Testis (tissue), 3 donors: ENCODE data around the gene NEURL1B. TPM values are rescaled to one million over a fixed set of nuclear protein-coding genes. Genes with fewer than 3 reads are reported as not detected.

Experiments
- DNase-seq: peaks from one replicate; pipeline ENCODE4 v3.0.0-alpha.2; 2019
- H3K27ac ChIP-seq, 2 donors: fragments of 200-600 bp; sonication (generic); one replicate each; pipeline ENCODE4 v1.5.1; 2019
- H3K27me3 ChIP-seq: fragments of 200-600 bp; sonication (generic); one replicate; pipeline ENCODE4 v1.5.1; 2019
- H3K36me3 ChIP-seq: fragments of 200-600 bp; sonication (generic); one replicate; pipeline ENCODE4 v1.5.1; 2017; ENCODE audit warnings: low read depth; ENCODE audit errors: missing control alignments
- H3K4me1 ChIP-seq: fragments of 200-600 bp; sonication (generic); one replicate; pipeline ENCODE4 v1.5.1; 2019
- H3K4me3 ChIP-seq, 2 donors: fragments of 200-600 bp; sonication (generic); one replicate each; pipeline ENCODE4 v1.5.1; 2017 to 2019
- H3K9me3 ChIP-seq: fragments of 200-600 bp; sonication (generic); one replicate; pipeline ENCODE4 v1.5.1; 2017
- CTCF ChIP-seq, 3 experiments: fragments of 450-650 bp in 2 of 3; fragments of 200-600 bp in 1 of 3; sonication (generic) in 1 of 3; IDR thresholded peaks; one replicate each; pipeline ENCODE4 v1.5.1; 2016 to 2019; ENCODE audit warnings: antibody characterized with exemption in 3 of 3, mild to moderate bottlenecking in 2 of 3, moderate library complexity in 1 of 3
- POLR2A ChIP-seq: fragments of 450-650 bp; IDR thresholded peaks from one replicate; pipeline ENCODE4 v1.6.1; 2017; ENCODE audit warnings: antibody characterized with exemption, mild to moderate bottlenecking, moderate library complexity
- WGBS, 2 donors: methylation state at CpG; one replicate each; pipeline ENCODE4 v1.1.5; 2018; 5-methylcytosine and 5-hydroxymethylcytosine counted together
- intact Hi-C: fragments of 100-400 bp; cut with DNase I; formaldehyde crosslinking; loops from one replicate; pipeline ENCODE4 v1.15.1; 2023; ENCODE audit warnings: low total_unique reads
- polyA plus RNA-seq: library from polyadenylated mRNA; stranded (reverse); fragments of 350-450 nt; fragmentation: Illumina TruSeq; extraction: RNeasy Lipid Tissue Mini Kit (QIAGEN cat#74804); gene quantifications from one replicate; pipeline ENCODE4 v1.2.3, GENCODE V29; 2014; ENCODE audit warnings: low read depth, low replicate concordance; ENCODE audit not compliant: insufficient read depth
- total RNA-seq, 2 donors: library from RNA; depleted of rRNA; stranded (reverse); fragments of >200 nt; gene quantifications; one replicate each; pipeline ENCODE4 v1.2.3, GENCODE V29; 2016

The NEURL1B gene
- total and polyA plus RNA-seq, 3 donors from 2014 or later: 15.8 to 18.1 (median 17.1) TPM

GRCh38 chr5:172596638-172597231 is 44.3 kb upstream of the NEURL1B start:
- whole genome bisulfite sequencing, 2 donors: 87 to 88% methylated on average over 7 of the region's 7 CpGs
- no peak for DNase-seq
- H3K27ac ChIP-seq: no peak overlapping the region

GRCh38 chr5:172597755-172598155 is 43.3 kb upstream of the NEURL1B start:
- no peaks in the 10 kb centered on the region for H3K9me3 ChIP-seq
- no peak overlapping the region for H3K4me3 ChIP-seq
- no peaks in the 10 kb centered on the region for H3K36me3 ChIP-seq
- DNase-seq: no peak
- 70 to 77% methylated on average over 8 to 14 of the region's 14 CpGs for WGBS, 2 donors
- H3K27ac ChIP-seq: no peak overlapping the region
- intact Hi-C loops: no loop called here
- TF ChIP-seq POLR2A (no peak), CTCF (IDR thresholded peaks at IDR 0.05) (no peak)
- peaks cover 6% of the 10 kb centered on the region for H3K4me1 ChIP-seq
- H3K27me3 ChIP-seq: no peaks in the 10 kb centered on the region

More at GRCh38 chr5:172596638-172597231, 44.3 kb upstream of the NEURL1B start:
- H3K9me3 ChIP-seq: no peaks in the 10 kb centered on the region
- H3K36me3 ChIP-seq: no peaks in the 10 kb centered on the region
- H3K27me3 ChIP-seq: no peaks in the 10 kb centered on the region
- no peak overlapping the region for H3K4me3 ChIP-seq
- intact Hi-C loops: no loop called here
- no peak for TF ChIP-seq CTCF (IDR thresholded peaks at IDR 0.05)
- TF ChIP-seq POLR2A: no peak
- peaks cover 6% of the 10 kb centered on the region for H3K4me1 ChIP-seq

GRCh38 chr5:172598251-172599203 is 42.5 kb upstream of the NEURL1B start:
- H3K4me3 ChIP-seq: no peak overlapping the region
- no peaks in the 10 kb centered on the region for H3K9me3 ChIP-seq
- intact Hi-C loops: no loop called here
- no peak for TF ChIP-seq POLR2A
- TF ChIP-seq CTCF (IDR thresholded peaks at IDR 0.05): no peak
- H3K4me1 ChIP-seq: peaks cover 11% of the 10 kb centered on the region
- H3K36me3 ChIP-seq: no peaks in the 10 kb centered on the region
- WGBS, 2 donors: 58 to 80% methylated on average over 15 to 16 of the region's 18 CpGs
- no peaks in the 10 kb centered on the region for H3K27me3 ChIP-seq
- no peak for DNase-seq
- no peak overlapping the region for H3K27ac ChIP-seq

- Histone ChIP-seq H3K27ac (no peak overlapping the region), H3K9me3 (no peaks in the 10 kb centered on the region), H3K4me3 (no peak overlapping the region), H3K36me3 (no peaks in the 10 kb centered on the region), H3K4me1 (peaks cover 11% of the 10 kb centered on the region), H3K27me3 (no peaks in the 10 kb centered on the region)
- intact Hi-C loops: no loop called here
- no peak for DNase-seq
- no peak for TF ChIP-seq CTCF (IDR thresholded peaks at IDR 0.05)
- no peak for TF ChIP-seq POLR2A
- 87 to 95% methylated on average over 3 of the region's 3 CpGs for WGBS, 2 donors
Measured at GRCh38 chr5:172599204-172599567, 41.9 kb upstream of the NEURL1B start.
